Nephron progenitor cell (in vitro differentiated cells): ENCODE results near the gene PNMA1.
"Not testable (repeated sequence)": the region's sequence is repeated elsewhere in the genome, so short reads cannot be mapped to it uniquely, and the experiment has no call there.

ENCODE experiments used
- DNase-seq: peaks from one replicate; pipeline ENCODE4 v3.0.0; 2021
- H3K27ac Mint-ChIP-seq: 2 replicates; pipeline ENCODE4 v1.8.0; 2021; ENCODE audit warnings: mild to moderate bottlenecking, moderate library complexity, mixed read lengths
- H3K27me3 Mint-ChIP-seq: 2 replicates; pipeline ENCODE4 v1.8.0; 2021; ENCODE audit warnings: mild to moderate bottlenecking, low read depth, mixed read lengths; ENCODE audit not compliant: poor library complexity
- H3K36me3 Mint-ChIP-seq: 2 replicates; pipeline ENCODE4 v1.8.0; 2021; ENCODE audit warnings: low read depth, mixed read lengths
- H3K4me1 Mint-ChIP-seq: 2 replicates; pipeline ENCODE4 v1.8.0; 2021; ENCODE audit warnings: mixed read lengths
- H3K4me3 Mint-ChIP-seq: 2 replicates; pipeline ENCODE4 v1.8.0; 2021; ENCODE audit warnings: mild to moderate bottlenecking, moderate library complexity, mixed read lengths
- H3K9me3 Mint-ChIP-seq: 2 replicates; pipeline ENCODE4 v1.8.0; 2021; ENCODE audit warnings: mild to moderate bottlenecking, moderate library complexity, mixed read lengths
- TF ChIP-seq, protein P1 (sequence below): fragments of 200-600 bp; sonication (generic); IDR thresholded peaks from 2 replicates; pipeline ENCODE4 v1.5.0; 2021; ENCODE audit warnings: antibody characterized with exemption

Gene PNMA1

DNA sequence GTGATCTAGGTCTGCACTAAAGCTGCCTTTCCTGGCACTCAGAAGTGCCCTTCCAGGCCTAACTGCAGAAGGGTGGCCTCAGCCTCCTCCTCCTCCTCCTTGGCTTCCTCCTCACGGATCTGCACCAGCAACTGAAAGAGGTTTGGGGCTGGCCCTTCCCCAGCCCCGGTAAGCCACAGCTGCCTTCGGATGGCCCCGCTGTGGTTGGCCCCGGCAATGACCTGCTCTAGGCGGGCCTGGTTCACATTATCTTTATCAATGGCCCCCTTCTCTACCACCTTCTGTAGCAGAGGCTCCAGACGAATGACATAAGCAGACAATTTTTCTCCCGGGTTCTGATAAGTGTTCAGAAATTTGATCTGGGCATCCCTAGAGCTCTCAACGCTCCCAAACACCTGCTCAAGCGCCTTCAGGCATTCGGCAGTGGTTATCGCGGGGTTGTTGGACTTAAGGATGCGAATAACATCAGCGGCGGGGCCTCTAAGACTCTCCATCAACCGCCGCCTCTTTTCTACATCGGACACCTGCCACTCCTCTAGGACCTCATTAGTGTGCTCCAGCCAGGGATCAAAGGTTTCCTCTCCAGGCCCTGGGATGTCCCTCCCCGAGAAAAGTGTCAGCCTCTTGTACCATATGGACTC is 1.5 kb downstream of the PNMA1 start:
- peak overlapping the region; percentile 97 for H3K4me3 Mint-ChIP-seq
- DNase-seq: no peak
- H3K9me3 Mint-ChIP-seq: no peaks in the 10 kb centered on the region
- H3K4me1 Mint-ChIP-seq: peaks cover 61% of the 10 kb centered on the region
- peaks cover 19% of the 10 kb centered on the region for H3K36me3 Mint-ChIP-seq
- H3K27me3 Mint-ChIP-seq: peaks cover 13% of the 10 kb centered on the region
- TF ChIP-seq, protein P1, sequence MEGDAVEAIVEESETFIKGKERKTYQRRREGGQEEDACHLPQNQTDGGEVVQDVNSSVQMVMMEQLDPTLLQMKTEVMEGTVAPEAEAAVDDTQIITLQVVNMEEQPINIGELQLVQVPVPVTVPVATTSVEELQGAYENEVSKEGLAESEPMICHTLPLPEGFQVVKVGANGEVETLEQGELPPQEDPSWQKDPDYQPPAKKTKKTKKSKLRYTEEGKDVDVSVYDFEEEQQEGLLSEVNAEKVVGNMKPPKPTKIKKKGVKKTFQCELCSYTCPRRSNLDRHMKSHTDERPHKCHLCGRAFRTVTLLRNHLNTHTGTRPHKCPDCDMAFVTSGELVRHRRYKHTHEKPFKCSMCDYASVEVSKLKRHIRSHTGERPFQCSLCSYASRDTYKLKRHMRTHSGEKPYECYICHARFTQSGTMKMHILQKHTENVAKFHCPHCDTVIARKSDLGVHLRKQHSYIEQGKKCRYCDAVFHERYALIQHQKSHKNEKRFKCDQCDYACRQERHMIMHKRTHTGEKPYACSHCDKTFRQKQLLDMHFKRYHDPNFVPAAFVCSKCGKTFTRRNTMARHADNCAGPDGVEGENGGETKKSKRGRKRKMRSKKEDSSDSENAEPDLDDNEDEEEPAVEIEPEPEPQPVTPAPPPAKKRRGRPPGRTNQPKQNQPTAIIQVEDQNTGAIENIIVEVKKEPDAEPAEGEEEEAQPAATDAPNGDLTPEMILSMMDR: no peak
- H3K27ac Mint-ChIP-seq: peak overlapping the region; percentile 98

DNA sequence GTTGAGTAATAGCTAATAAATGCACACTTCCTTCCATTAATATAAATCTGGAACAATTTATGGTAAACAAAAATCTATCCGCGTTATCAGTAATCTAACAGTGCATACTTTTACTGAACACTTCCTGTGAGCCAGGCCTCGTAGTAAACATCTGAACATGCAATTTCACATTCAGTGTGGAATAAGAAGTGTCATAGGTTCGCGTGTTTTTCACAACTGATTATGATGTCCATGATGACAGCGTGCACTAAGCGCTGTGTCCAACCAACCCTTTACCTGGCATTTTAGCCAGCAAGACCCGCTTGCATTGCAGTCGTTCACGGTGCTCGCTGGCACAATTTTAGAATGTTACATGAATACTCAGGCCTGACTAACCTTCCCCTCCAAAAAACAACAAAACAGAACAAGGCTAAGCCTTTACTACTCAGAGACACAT is 2.1 kb downstream of the PNMA1 start:
- peaks cover 56% of the 10 kb centered on the region for H3K4me1 Mint-ChIP-seq
- no peak for DNase-seq
- H3K36me3 Mint-ChIP-seq: peaks cover 19% of the 10 kb centered on the region
- H3K27me3 Mint-ChIP-seq: peaks cover 13% of the 10 kb centered on the region
- TF ChIP-seq, protein P1: no peak
- peak overlapping the region; percentile 97 for H3K4me3 Mint-ChIP-seq
- no peak overlapping the region for H3K27ac Mint-ChIP-seq
- H3K9me3 Mint-ChIP-seq: no peaks in the 10 kb centered on the region

DNA sequence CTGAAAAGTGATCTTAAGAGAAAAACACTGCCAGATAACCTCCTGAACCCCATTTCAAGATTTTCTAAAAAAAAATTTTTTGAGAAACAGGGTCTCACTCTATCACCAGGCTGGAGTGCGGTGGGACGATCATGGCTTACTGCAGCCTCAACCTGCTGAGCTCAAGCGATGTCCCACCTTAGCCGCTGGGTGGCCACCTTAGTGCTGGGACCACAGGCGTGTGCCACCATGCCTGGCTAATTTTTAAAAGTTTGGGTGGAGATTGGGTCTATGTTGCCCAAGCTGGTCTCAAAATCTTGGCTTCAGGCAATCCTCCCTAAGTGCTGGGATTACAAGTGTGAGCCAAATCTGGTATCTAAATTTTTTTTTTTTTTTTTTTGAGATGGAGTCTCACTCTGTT is 3.4 kb downstream of the PNMA1 start:
- TF ChIP-seq, protein P1: no peak
- H3K27me3 Mint-ChIP-seq: peaks cover 11% of the 10 kb centered on the region
- peaks cover 15% of the 10 kb centered on the region for H3K36me3 Mint-ChIP-seq
- no peak overlapping the region for H3K4me3 Mint-ChIP-seq
- peaks cover 52% of the 10 kb centered on the region for H3K4me1 Mint-ChIP-seq
- H3K9me3 Mint-ChIP-seq: no peaks in the 10 kb centered on the region
- no peak overlapping the region for H3K27ac Mint-ChIP-seq
- no peak for DNase-seq

DNA sequence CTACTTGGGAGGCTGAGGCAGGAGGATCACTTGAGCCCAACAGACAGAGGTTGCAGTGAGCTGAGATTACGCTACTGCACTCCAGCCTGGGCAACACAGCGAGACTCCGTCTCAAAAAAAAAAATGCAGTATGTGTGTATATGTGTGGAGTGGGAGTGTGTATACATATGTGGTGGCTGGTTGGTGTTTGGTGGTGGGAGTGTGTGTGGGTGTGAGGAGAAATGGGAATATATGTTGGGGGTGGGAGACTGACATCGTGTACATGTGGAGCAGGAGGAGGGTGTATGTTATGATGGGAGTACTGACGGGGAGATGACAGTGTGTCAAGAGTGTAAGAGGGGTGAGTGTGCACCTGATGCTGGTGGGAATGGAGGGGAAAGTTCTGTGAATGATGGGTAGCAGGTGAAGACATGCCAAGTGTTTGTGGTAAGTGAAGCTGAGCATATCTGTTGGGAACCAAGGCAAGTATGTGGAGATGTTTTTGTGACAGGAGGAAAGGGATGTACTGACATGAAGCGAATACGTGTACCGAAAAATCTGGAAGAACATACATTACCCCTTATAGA is 4.2 kb downstream of the PNMA1 start:
- Mint-ChIP-seq H3K27me3 (peaks cover 11% of the 10 kb centered on the region), H3K4me1 (peaks cover 48% of the 10 kb centered on the region), H3K4me3 (peak overlapping the region; percentile 45)

DNA sequence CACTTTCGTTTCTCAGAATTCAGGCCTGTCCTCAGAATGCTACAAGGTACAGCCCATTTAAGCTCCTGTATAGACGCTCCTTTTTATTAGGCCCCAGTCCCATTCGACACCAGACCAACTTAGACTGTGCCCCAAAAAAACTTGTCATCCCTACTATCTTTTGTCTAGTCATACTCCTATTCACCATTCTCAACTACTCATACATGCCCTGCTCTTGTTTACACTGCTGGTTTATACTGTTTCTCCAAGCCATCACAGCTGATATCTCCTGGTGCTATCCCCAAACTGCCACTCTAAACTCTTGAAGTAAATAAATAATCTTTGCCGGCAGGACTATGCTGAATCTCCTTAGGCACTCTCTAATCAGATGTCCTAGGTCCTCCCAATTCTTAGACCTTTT is 6.1 kb downstream of the PNMA1 start:
- Mint-ChIP-seq H3K9me3 (peaks cover 20% of the 10 kb centered on the region), H3K36me3 (peaks cover 32% of the 10 kb centered on the region), H3K4me1 (peaks cover 41% of the 10 kb centered on the region), H3K27me3 (peaks cover 11% of the 10 kb centered on the region)
- not testable (repeated sequence) for H3K27ac Mint-ChIP-seq, H3K4me3 Mint-ChIP-seq, DNase-seq

More for the DNA sequence above, 4.2 kb downstream of the PNMA1 start:
- Mint-ChIP-seq H3K9me3 (peaks cover 2% of the 10 kb centered on the region), H3K27ac (peak overlapping the region; percentile 34), H3K36me3 (peaks cover 13% of the 10 kb centered on the region)
- DNase-seq: no peak
- TF ChIP-seq, protein P1: no peak

DNA sequence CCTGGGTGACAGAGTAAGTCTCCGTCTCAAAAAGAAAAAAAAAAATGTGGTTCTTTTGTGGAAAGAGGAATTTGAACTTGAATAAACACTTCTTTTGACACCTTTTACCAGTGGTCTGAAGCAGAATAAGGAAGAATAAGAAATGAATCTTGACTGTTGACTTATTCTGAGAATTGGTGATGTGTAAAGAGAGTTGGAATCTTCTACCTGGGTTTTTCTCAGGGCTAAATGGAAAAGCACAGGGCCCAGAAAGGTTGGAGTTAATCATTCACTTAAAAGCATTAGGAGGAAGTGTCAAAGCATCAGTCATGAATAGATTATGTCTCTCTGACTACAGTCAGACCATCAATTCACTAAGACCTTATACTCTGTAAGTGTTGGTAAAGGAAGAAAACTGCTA is 13.9 kb downstream of the PNMA1 start:
- TF ChIP-seq, protein P1: no peak
- no peak overlapping the region for H3K4me3 Mint-ChIP-seq
- no peak overlapping the region for H3K27ac Mint-ChIP-seq
- peaks cover 20% of the 10 kb centered on the region for H3K9me3 Mint-ChIP-seq
- peaks cover 8% of the 10 kb centered on the region for H3K4me1 Mint-ChIP-seq
- H3K27me3 Mint-ChIP-seq: peaks cover 8% of the 10 kb centered on the region
- peaks cover 60% of the 10 kb centered on the region for H3K36me3 Mint-ChIP-seq
- DNase-seq: no peak
